Testis (tissue), 3 donors: ENCODE data around the gene BUD31. TPM values are rescaled to one million over a fixed set of nuclear protein-coding genes. Genes with fewer than 3 reads are reported as not detected.

Experiments
- DNase-seq: peaks from one replicate; pipeline ENCODE4 v3.0.0-alpha.2; 2019
- H3K27ac ChIP-seq, 2 donors: fragments of 200-600 bp; sonication (generic); one replicate each; pipeline ENCODE4 v1.5.1; 2019
- H3K27me3 ChIP-seq: fragments of 200-600 bp; sonication (generic); one replicate; pipeline ENCODE4 v1.5.1; 2019
- H3K36me3 ChIP-seq: fragments of 200-600 bp; sonication (generic); one replicate; pipeline ENCODE4 v1.5.1; 2017; ENCODE audit warnings: low read depth; ENCODE audit errors: missing control alignments
- H3K4me1 ChIP-seq: fragments of 200-600 bp; sonication (generic); one replicate; pipeline ENCODE4 v1.5.1; 2019
- H3K4me3 ChIP-seq, 2 donors: fragments of 200-600 bp; sonication (generic); one replicate each; pipeline ENCODE4 v1.5.1; 2017 to 2019
- H3K9me3 ChIP-seq: fragments of 200-600 bp; sonication (generic); one replicate; pipeline ENCODE4 v1.5.1; 2017
- POLR2A ChIP-seq: fragments of 450-650 bp; IDR thresholded peaks from one replicate; pipeline ENCODE4 v1.6.1; 2017; ENCODE audit warnings: antibody characterized with exemption, mild to moderate bottlenecking, moderate library complexity
- WGBS, 2 donors: methylation state at CpG; one replicate each; pipeline ENCODE4 v1.1.5; 2018; 5-methylcytosine and 5-hydroxymethylcytosine counted together
- intact Hi-C: fragments of 100-400 bp; cut with DNase I; formaldehyde crosslinking; loops from one replicate; pipeline ENCODE4 v1.15.1; 2023; ENCODE audit warnings: low total_unique reads
- polyA plus RNA-seq: library from polyadenylated mRNA; stranded (reverse); fragments of 350-450 nt; fragmentation: Illumina TruSeq; extraction: RNeasy Lipid Tissue Mini Kit (QIAGEN cat#74804); gene quantifications from one replicate; pipeline ENCODE4 v1.2.3, GENCODE V29; 2014; ENCODE audit warnings: low read depth, low replicate concordance; ENCODE audit not compliant: insufficient read depth
- total RNA-seq, 2 donors: library from RNA; depleted of rRNA; stranded (reverse); fragments of >200 nt; gene quantifications; one replicate each; pipeline ENCODE4 v1.2.3, GENCODE V29; 2016
- TF ChIP-seq, protein P1 (sequence below), 3 experiments: fragments of 450-650 bp in 2 of 3; fragments of 200-600 bp in 1 of 3; sonication (generic) in 1 of 3; IDR thresholded peaks; one replicate each; pipeline ENCODE4 v1.5.1; 2016 to 2019; ENCODE audit warnings: antibody characterized with exemption in 3 of 3, mild to moderate bottlenecking in 2 of 3, moderate library complexity in 1 of 3

The BUD31 gene
- total and polyA plus RNA-seq, 3 donors from 2014 or later = 91.2 to 174 (median 123) TPM

DNA sequence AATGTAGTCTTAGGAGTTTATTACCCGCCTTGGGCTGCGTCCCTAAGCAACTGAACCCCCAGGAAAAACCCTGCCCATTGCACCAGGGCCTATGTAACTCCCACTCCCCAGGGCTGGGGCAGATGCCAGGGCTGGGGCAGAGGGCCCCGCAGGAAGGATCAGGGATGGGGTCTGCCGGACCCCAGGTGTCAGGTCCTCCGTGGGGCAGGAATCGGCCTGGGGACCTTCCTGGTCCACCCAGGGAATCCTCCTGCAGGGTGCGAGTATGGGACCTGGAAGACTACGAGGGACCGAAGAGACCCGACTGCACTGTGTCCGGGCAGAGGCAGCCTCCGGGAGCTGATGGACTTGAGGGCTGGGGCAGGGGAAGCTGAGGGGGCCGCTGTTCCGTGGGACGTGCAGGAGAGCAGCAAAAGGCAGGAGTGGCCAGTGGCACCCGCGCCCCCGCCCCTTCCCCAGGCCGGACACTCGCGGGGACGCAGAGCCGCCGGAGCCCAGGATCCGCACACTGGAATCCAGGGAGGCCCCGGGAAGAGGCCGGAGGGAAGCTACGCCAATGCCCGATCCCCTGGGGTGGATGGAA lies 59.7 kb downstream of the BUD31 start:
- Histone ChIP-seq H3K4me1 (peaks cover 8% of the 10 kb centered on the region), H3K9me3 (no peaks in the 10 kb centered on the region), H3K27ac (no peak overlapping the region), H3K36me3 (no peaks in the 10 kb centered on the region), H3K4me3 (no peak overlapping the region), H3K27me3 (no peaks in the 10 kb centered on the region)
- no peak for DNase-seq
- intact Hi-C loops = no loop called here
- WGBS, 2 donors = 56 to 79% methylated on average over 16 to 29 of the region's 29 CpGs
- TF ChIP-seq, protein P1, sequence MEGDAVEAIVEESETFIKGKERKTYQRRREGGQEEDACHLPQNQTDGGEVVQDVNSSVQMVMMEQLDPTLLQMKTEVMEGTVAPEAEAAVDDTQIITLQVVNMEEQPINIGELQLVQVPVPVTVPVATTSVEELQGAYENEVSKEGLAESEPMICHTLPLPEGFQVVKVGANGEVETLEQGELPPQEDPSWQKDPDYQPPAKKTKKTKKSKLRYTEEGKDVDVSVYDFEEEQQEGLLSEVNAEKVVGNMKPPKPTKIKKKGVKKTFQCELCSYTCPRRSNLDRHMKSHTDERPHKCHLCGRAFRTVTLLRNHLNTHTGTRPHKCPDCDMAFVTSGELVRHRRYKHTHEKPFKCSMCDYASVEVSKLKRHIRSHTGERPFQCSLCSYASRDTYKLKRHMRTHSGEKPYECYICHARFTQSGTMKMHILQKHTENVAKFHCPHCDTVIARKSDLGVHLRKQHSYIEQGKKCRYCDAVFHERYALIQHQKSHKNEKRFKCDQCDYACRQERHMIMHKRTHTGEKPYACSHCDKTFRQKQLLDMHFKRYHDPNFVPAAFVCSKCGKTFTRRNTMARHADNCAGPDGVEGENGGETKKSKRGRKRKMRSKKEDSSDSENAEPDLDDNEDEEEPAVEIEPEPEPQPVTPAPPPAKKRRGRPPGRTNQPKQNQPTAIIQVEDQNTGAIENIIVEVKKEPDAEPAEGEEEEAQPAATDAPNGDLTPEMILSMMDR (IDR thresholded peaks at IDR 0.05) = no peak
- no peak for TF ChIP-seq POLR2A

Other genes with a start within 250 kb of the BUD31 start
- gene KPNA7, start 200.9 kb upstream of the BUD31 start, total RNA-seq = under 1 TPM in 1 of 2 donors, not detected in 1; 0.99 TPM
- gene KPNA7, start 200.9 kb upstream of the BUD31 start, polyA plus RNA-seq = not detected
- 1 to 10 TPM; 1.5 to 2.0 TPM for gene MYH16, start 136.1 kb upstream of the BUD31 start, total RNA-seq
- gene MYH16, start 136.1 kb upstream of the BUD31 start, polyA plus RNA-seq = 2.1 TPM
- gene ARPC1A, start 83.1 kb upstream of the BUD31 start, total RNA-seq = 100 to 1,000 TPM in 1 of 2 donors, 10 to 100 TPM in 1; 91.8 to 120 TPM
- 117 TPM for gene ARPC1A, start 83.1 kb upstream of the BUD31 start, polyA plus RNA-seq
- 10 to 100 TPM; 50.5 to 64.9 TPM for gene ARPC1B, start 34.2 kb upstream of the BUD31 start, total RNA-seq
- gene ARPC1B, start 34.2 kb upstream of the BUD31 start, polyA plus RNA-seq = 64.6 TPM
- gene PDAP1, start 372 bp upstream of the BUD31 start, total RNA-seq = 10 to 100 TPM; 50.5 to 74.0 TPM
- 126 TPM for gene PDAP1, start 372 bp upstream of the BUD31 start, polyA plus RNA-seq
- gene PTCD1, start 29.8 kb downstream of the BUD31 start, total RNA-seq = 10 to 100 TPM; 13.6 to 14.4 TPM
- 6.1 TPM for gene PTCD1, start 29.8 kb downstream of the BUD31 start, polyA plus RNA-seq
- 100 to 1,000 TPM; 107 to 130 TPM for gene CPSF4, start 30.0 kb downstream of the BUD31 start, total RNA-seq
- gene CPSF4, start 30.0 kb downstream of the BUD31 start, polyA plus RNA-seq = 82.4 TPM
- gene ATP5MF, start 57.2 kb downstream of the BUD31 start, total RNA-seq = 100 to 1,000 TPM; 582 to 769 TPM
- gene ATP5MF, start 57.2 kb downstream of the BUD31 start, polyA plus RNA-seq = 594 TPM
- gene ZNF789, start 63.9 kb downstream of the BUD31 start, total RNA-seq = 10 to 100 TPM; 26.2 to 32.0 TPM
- gene ZNF789, start 63.9 kb downstream of the BUD31 start, polyA plus RNA-seq = 30.9 TPM
- 10 to 100 TPM; 45.3 to 65.0 TPM for gene ZNF394, start 91.3 kb downstream of the BUD31 start, total RNA-seq
- 24.6 TPM for gene ZNF394, start 91.3 kb downstream of the BUD31 start, polyA plus RNA-seq
- gene ZKSCAN5, start 95.7 kb downstream of the BUD31 start, total RNA-seq = 10 to 100 TPM; 19.9 to 24.9 TPM
- gene ZKSCAN5, start 95.7 kb downstream of the BUD31 start, polyA plus RNA-seq = 24.7 TPM
- gene FAM200A, start 143.1 kb downstream of the BUD31 start, total RNA-seq = 10 to 100 TPM in 1 of 2 donors, 1 to 10 TPM in 1; 9.2 to 11.5 TPM
- 11.4 TPM for gene FAM200A, start 143.1 kb downstream of the BUD31 start, polyA plus RNA-seq
- gene ZNF655, start 149.7 kb downstream of the BUD31 start, total RNA-seq = 100 to 1,000 TPM; 120 to 149 TPM
- 45.9 TPM for gene ZNF655, start 149.7 kb downstream of the BUD31 start, polyA plus RNA-seq
- gene TMEM225B, start 189.3 kb downstream of the BUD31 start, total RNA-seq = 10 to 100 TPM; 57.0 to 62.1 TPM
- gene TMEM225B, start 189.3 kb downstream of the BUD31 start, polyA plus RNA-seq = 406 TPM
- gene ZSCAN25, start 208.0 kb downstream of the BUD31 start, total RNA-seq = 10 to 100 TPM; 31.0 to 36.0 TPM
- gene ZSCAN25, start 208.0 kb downstream of the BUD31 start, polyA plus RNA-seq = 14.1 TPM